GM23338 (cell line): ENCODE data around the gene MAN2C1. TPM values are rescaled to one million over a fixed set of nuclear protein-coding genes. Genes with fewer than 3 reads are reported as not detected.

ENCODE experiments used
- CREB1 ChIP-seq: fragments of 250-450 bp; sonication (Bioruptor Pico); IDR thresholded peaks from 2 replicates; pipeline ENCODE4 v1.5.0; 2020; ENCODE audit warnings: low read depth, mild to moderate bottlenecking, moderate library complexity
- EZH2 ChIP-seq: fragments of 200-600 bp; sonication (generic); IDR thresholded peaks from one replicate; pipeline ENCODE4 v1.8.0; 2017; ENCODE audit warnings: antibody characterized with exemption, mild to moderate bottlenecking, low read depth; ENCODE audit not compliant: unreplicated experiment
- NANOG ChIP-seq: IDR thresholded peaks from 2 replicates; pipeline ENCODE4 v1.6.1; 2016; ENCODE audit warnings: antibody characterized with exemption, borderline replicate concordance
- STAT1 ChIP-seq: IDR thresholded peaks from one replicate; pipeline ENCODE4 v1.6.1; 2016; ENCODE audit warnings: antibody characterized with exemption; ENCODE audit not compliant: unreplicated experiment
- ZNF114 ChIP-seq: fragments of 250-450 bp; sonication (Bioruptor Pico); IDR thresholded peaks from 2 replicates; pipeline ENCODE4 v1.5.0; 2020; ENCODE audit warnings: mild to moderate bottlenecking, moderate library complexity
- microRNA counts: library from miRNA; unstranded; fragments of <30 nt; microRNA quantifications from one replicate; lab custom pipeline; 2017
- microRNA-seq: library from miRNA; unstranded; fragments of <30 nt; microRNA quantifications from one replicate; pipeline ENCODE4, GENCODE V29; 2017
- polyA plus RNA-seq: library from polyadenylated mRNA; unstranded; fragments of >200 nt; fragmentation: Nextera tagmentation; extraction: Ambion mirVana; gene quantifications from 2 replicates; pipeline ENCODE4 v1.2.1, GENCODE V29; 2016
- total RNA-seq: library from RNA; depleted of rRNA; stranded (reverse); fragments of >200 nt; shearing (Covaris generic); gene quantifications from 2 replicates; pipeline ENCODE4 v1.2.3, GENCODE V29; 2014; rRNA removed
- TF ChIP-seq, protein P1 (sequence below), 2 experiments: fragments of 200-600 bp in 1 of 2; sonication (generic) in 1 of 2; conservative IDR thresholded peaks; 2 replicates each; pipeline versions ENCODE4 v1.5.1 to v1.6.1; 2016 to 2017; ENCODE audit warnings: antibody characterized with exemption in 2 of 2, low read depth in 2 of 2, mild to moderate bottlenecking in 2 of 2, moderate library complexity in 1 of 2
- TF ChIP-seq, protein P2 (sequence below): IDR thresholded peaks from 2 replicates; pipeline ENCODE4 v1.6.1; 2016; ENCODE audit warnings: antibody characterized with exemption

MAN2C1 gene
- total and polyA plus RNA-seq, 2 experiments from 2014 or later: 42.3 to 129 TPM

DNA sequence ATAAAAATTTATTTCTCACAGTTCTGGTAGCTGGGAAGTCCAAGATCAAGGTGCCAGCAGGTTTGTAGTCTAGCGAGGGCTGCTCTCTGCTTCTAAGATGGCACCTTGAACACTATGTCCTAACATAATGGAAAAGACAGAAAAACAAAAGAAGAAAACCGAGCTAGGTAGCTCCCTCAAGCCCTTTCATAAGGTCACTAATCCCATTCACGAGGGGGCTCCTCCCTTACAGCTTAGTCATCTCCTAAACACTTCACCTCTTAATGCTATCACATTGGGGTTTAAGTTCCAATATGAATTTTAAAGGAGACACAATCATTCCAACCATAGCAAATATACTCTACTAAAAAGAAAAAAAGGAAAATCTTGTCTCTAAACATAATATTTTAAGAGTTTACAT lies 62.2 kb downstream of the MAN2C1 start (continued):
- TF ChIP-seq, protein P1, sequence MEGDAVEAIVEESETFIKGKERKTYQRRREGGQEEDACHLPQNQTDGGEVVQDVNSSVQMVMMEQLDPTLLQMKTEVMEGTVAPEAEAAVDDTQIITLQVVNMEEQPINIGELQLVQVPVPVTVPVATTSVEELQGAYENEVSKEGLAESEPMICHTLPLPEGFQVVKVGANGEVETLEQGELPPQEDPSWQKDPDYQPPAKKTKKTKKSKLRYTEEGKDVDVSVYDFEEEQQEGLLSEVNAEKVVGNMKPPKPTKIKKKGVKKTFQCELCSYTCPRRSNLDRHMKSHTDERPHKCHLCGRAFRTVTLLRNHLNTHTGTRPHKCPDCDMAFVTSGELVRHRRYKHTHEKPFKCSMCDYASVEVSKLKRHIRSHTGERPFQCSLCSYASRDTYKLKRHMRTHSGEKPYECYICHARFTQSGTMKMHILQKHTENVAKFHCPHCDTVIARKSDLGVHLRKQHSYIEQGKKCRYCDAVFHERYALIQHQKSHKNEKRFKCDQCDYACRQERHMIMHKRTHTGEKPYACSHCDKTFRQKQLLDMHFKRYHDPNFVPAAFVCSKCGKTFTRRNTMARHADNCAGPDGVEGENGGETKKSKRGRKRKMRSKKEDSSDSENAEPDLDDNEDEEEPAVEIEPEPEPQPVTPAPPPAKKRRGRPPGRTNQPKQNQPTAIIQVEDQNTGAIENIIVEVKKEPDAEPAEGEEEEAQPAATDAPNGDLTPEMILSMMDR (conservative IDR thresholded peaks at IDR 0.05; ENCODE audit: low read depth in 2 of 2): no peak
- TF ChIP-seq ZNF114 (CRISPR knock-in tag) (no peak), EZH2 (no peak), STAT1 (no peak), NANOG (no peak), CREB1 (CRISPR knock-in tag) (no peak)
- TF ChIP-seq, protein P2, sequence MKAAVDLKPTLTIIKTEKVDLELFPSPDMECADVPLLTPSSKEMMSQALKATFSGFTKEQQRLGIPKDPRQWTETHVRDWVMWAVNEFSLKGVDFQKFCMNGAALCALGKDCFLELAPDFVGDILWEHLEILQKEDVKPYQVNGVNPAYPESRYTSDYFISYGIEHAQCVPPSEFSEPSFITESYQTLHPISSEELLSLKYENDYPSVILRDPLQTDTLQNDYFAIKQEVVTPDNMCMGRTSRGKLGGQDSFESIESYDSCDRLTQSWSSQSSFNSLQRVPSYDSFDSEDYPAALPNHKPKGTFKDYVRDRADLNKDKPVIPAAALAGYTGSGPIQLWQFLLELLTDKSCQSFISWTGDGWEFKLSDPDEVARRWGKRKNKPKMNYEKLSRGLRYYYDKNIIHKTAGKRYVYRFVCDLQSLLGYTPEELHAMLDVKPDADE: no peak

MicroRNAs within 50 kb of the gene (microRNA counts, 767-probe panel; counts per million panel counts)
- microRNA hsa-miR-631 (lab: Ali Mortazavi, UCI): not detected

Small RNA genes lying within 50 kb of the gene (microRNA-seq; reads per million reads assigned to microRNA genes)
- gene MIR631: not detected

Other genes with a start within 250 kb of the MAN2C1 start
- 48.5 and 54.1 TPM in 2 replicates for gene C15orf39, start 166.7 kb downstream of the MAN2C1 start, total RNA-seq
- 13.4 and 13.9 TPM in 2 replicates for gene C15orf39, start 166.7 kb downstream of the MAN2C1 start, polyA plus RNA-seq
- 0.70 and 1.3 TPM in 2 replicates for gene GOLGA6C, start 110.3 kb downstream of the MAN2C1 start, total RNA-seq
- gene GOLGA6C, start 110.3 kb downstream of the MAN2C1 start, polyA plus RNA-seq: 0.34 TPM in 1 of 2 replicates, not detected in the other
- gene GOLGA6D, start 85.8 kb downstream of the MAN2C1 start, total RNA-seq: 1.0 and 2.1 TPM in 2 replicates
- 0.71 and 0.99 TPM in 2 replicates for gene GOLGA6D, start 85.8 kb downstream of the MAN2C1 start, polyA plus RNA-seq
- gene COMMD4, start 32.5 kb downstream of the MAN2C1 start, total RNA-seq: 131 and 166 TPM in 2 replicates
- gene COMMD4, start 32.5 kb downstream of the MAN2C1 start, polyA plus RNA-seq: 128 and 131 TPM in 2 replicates
- 9.7 and 17.0 TPM in 2 replicates for gene NEIL1, start 21.6 kb downstream of the MAN2C1 start, total RNA-seq
- 6.2 and 11.7 TPM in 2 replicates for gene NEIL1, start 21.6 kb downstream of the MAN2C1 start, polyA plus RNA-seq
- 68.4 and 73.0 TPM in 2 replicates for gene SIN3A, start 83.1 kb upstream of the MAN2C1 start, total RNA-seq
- 22.6 and 24.3 TPM in 2 replicates for gene SIN3A, start 83.1 kb upstream of the MAN2C1 start, polyA plus RNA-seq
- 27.2 and 32.7 TPM in 2 replicates for gene PTPN9, start 210.7 kb upstream of the MAN2C1 start, total RNA-seq
- 12.1 and 13.3 TPM in 2 replicates for gene PTPN9, start 210.7 kb upstream of the MAN2C1 start, polyA plus RNA-seq